Measurements from ENCODE around the gene ZBTB17.
"Not testable (repeated sequence)": the region's sequence is repeated elsewhere in the genome, so short reads cannot be mapped to it uniquely, and the experiment has no call there.

The ZBTB17 gene

GRCh38 chr1:16010837-16011236, 34.9 kb upstream of the ZBTB17 start:
- DNase-seq: no peak

- DNase-seq: no peak
Observed at GRCh38 chr1:16009678-16010077, 33.8 kb upstream of the ZBTB17 start.

- DNase-seq: peak; percentile 76
Observed at GRCh38 chr1:16009030-16009460, 33.1 kb upstream of the ZBTB17 start.

- no peak for DNase-seq
Observed at GRCh38 chr1:16007671-16008341, 31.9 kb upstream of the ZBTB17 start.

GRCh38 chr1:16006552-16007485, 30.9 kb upstream of the ZBTB17 start:
- no peak for DNase-seq

DNA sequence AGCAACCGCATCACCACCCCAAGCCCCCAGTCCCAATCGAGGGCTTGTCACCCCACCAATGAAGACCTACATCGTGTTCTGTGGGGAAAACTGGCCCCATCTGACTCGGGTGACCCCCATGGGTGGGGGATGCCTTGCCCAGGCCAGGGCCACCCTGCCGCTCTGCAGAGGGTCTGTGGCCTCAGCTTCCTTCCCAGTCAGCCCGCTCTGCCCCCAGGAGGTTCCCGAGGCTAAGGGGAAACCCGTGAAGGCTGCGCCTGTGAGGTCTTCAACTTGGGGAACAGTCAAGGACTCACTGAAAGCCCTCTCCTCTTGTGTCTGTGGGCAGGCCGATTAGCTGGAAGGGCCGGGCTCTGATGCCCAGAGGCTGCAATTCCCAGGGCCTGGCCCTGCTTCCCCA, 30.1 kb upstream of the ZBTB17 start:
- no peak for DNase-seq

DNA sequence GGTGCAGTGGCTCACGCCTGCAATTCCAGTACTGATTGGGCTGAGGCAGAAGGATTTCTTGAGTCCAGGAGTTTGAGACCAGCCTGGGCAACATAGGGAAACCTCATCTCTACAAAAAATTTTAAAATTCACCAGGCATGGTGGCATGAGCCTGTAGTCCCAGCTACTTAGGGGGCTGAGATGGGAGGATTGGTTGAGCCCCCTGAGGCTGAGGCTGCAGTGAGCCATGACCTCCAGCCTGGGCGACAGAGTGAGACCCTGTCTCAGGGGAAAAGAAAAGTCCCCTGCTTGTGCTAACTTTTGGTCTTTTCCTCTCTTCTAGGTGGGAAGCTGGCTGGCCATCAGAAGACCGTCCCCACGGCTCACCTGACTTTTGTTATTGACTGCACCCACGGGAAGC, 29.7 kb upstream of the ZBTB17 start:
- DNase-seq: no peak

DNA sequence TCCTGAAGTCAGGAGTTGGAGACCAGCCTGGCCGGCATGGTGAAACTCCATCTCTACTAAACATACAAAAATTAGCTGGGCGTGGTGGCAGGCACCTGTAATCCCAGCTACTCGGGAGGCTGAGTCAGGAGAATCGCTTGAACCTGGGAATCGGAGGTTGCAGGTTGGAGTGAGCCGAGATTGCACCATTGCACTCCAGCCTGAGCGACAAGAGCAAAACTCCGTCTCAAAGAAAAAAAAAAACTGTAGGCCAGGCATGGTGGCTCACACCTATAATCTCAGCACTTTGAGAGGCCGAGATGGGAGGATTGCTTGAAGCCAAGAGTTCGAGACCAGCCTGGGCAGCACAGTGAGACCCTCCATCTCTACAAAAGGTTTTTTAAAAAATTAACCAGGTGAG, 25.4 kb upstream of the ZBTB17 start:
- DNase-seq: not testable (repeated sequence)

GRCh38 chr1:15998929-15999328, 23.0 kb upstream of the ZBTB17 start:
- no peak for DNase-seq

DNA sequence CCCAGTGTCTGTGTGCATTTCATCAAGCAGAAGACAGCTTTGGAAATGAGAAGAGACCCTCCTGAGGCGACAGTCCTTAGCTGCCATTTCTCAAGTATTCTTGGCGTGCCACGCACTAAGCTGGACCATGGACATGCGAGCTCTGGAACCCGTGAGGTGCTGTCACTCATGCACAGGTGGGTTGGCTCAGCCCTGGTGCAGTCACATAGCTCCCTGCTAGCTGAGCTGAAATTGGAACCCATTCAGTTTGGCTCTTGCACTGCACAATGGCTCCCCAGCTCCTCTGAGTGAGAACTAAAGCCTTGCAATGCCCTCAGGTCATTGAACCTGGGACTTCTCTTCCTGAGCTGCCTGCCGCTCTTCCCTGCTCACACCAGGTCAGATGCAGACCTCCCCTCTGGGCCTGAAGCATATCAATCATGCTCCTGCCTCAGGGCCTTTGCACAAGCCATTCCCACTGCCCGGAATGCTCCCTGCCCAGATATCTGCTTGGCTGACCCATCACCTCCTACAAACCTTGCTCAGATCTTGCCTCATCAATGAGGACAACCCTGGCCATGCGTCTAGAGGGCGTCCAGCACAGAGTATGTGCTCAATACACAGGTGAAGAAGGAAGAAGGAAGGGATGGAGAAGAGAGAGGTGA, 21.9 kb upstream of the ZBTB17 start:
- no peak for DNase-seq

DNA sequence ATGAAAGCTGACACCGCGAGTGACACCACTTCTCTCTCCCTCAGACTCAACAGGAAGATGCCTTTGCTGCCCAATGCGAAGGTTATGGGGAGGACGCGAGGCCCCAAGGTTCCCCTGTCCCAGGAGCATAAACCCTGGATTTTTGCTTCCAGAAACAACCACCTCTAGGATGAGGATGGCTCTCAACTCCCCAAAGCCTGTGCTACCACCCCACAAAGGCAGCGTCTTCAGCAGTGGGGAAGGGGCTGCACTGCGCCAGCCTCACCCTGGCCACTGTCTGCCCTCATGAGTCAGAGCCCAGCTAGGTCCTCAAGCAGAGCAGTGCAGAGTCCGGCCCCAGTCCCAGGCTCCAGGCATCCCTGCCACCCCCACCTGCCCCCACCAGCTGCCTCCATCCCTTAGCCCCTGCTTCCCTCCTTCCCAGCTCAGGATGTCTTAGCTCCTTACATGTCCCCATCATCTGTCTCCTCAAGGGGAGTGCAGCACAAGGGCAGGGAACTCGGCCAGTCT, 21.2 kb upstream of the ZBTB17 start:
- no peak for DNase-seq

- no peak for DNase-seq
Observed at GRCh38 chr1:15994590-15995351, 18.9 kb upstream of the ZBTB17 start.

DNA sequence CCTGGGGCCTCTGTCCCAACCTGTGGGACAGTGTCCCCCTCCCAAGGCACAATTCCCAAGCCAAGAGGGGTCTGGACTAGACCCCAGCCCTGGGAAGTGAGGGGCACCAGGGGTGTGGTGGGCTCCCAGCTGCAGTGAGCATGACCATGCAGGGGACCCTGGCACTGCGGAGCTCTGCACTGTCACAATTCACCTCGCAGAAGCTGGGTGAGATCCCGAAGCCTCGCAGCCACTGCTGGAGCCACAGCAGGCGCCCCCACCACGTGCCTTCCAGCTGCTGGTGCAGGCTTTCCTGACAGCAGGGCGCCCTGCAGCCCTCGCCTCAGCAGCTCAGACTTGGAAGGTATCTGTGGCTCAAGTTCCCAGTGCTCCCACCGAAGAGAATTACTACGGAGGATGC, 18.2 kb upstream of the ZBTB17 start:
- DNase-seq: no peak

GRCh38 chr1:15993666-15994065, 17.8 kb upstream of the ZBTB17 start:
- no peak for DNase-seq

DNA sequence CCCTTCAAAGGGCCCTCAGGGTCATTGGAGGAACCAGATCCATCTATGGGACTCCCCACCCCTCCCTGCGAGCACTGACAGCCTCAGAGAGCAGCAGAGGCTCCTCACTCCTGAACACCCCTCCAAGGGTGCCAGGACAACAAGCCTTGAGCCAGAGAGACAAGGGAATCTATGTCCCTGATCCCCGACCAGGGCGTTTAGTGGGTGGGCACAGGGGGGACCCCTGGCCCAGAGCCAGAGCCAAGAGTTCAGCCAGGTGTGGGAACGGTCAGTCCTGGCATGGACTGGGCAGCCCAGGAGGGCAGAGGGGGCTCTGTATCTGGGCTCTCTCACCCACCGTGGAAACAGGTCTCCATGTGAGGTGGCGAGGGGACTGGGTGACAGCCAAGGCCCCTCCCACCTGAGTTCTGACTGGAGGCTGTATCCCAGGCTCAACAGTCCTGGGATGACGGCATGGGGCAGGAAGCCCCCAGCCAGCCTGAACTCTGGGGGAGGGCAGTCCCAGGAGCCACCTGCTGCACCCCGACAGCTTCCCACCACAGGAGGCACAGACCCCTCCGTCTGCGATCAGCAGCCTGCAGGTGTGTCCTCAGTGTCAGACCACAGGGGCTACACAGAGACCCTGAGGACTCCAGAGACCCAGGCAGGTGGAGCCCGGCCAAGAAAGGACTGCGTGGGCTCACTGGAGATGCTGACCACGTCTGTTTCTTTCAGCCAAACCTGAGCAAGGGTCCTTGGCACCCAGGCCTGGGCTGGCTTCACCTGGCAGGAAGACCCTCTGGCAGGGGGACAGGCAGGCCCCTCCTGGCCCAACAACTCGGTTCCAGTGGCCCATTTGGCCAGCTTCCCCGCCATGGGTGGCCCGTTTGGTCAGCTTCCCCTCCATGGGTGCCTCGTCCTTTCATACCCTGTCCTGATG, 16.9 kb upstream of the ZBTB17 start:
- DNase-seq: no peak

- no peak for DNase-seq
Observed at GRCh38 chr1:15992187-15992553, 16.3 kb upstream of the ZBTB17 start.

DNA sequence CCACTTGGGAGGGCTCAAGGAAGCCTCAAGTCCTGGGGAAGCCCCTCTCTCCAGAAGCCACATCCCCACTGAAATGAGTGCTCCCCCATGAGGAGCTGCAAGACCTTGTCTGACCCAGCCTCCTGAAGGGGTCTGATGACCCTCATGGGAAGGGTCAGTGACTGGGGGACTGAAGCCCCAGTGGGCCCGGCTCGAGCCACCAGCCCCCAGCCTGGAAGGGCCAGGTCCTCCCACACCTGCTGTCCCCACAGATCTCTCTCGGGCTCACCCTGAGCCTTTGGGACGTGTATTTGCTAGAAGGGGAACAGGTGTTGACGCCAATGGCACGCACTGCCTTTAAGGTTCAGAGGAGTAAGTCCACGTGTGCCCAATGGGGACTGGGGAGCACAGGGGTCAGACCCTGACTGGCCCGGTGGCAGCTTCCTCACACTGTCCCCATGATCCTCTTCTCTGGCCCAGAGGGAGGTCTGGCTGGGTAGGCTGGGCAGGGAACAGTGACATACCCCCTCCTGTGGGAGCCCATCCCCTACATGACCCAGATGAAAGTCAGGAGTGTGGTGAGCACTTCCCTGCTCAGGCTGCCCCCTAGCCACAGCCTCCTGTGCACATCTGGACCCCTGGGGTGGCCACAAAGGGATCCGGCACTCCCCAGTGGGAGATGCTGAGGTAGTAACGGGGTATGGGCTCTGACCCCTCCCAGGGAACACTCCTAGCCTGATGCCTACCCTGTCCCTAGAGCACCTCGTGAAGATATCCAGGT, 15.7 kb upstream of the ZBTB17 start:
- DNase-seq: no peak

DNA sequence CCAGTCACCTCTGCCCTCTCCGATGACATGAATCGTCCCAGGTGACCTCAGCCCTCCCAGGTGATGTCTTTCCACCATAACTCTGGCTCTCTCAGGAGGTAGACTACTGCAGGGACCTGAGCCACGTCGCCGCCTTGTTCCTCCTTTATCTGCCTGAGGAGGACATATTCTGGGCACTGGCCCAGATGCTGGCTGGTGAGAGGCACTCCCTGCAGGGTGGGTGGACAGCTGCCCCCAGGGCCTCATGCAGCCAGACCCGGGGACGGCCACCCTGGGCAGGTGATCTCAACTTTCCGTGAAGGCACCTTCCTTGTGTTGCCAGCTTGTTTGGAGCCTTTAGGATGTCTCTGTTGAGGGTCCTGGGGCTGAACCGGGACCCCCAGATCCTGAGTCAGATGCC, 13.9 kb upstream of the ZBTB17 start:
- no peak for DNase-seq

DNA sequence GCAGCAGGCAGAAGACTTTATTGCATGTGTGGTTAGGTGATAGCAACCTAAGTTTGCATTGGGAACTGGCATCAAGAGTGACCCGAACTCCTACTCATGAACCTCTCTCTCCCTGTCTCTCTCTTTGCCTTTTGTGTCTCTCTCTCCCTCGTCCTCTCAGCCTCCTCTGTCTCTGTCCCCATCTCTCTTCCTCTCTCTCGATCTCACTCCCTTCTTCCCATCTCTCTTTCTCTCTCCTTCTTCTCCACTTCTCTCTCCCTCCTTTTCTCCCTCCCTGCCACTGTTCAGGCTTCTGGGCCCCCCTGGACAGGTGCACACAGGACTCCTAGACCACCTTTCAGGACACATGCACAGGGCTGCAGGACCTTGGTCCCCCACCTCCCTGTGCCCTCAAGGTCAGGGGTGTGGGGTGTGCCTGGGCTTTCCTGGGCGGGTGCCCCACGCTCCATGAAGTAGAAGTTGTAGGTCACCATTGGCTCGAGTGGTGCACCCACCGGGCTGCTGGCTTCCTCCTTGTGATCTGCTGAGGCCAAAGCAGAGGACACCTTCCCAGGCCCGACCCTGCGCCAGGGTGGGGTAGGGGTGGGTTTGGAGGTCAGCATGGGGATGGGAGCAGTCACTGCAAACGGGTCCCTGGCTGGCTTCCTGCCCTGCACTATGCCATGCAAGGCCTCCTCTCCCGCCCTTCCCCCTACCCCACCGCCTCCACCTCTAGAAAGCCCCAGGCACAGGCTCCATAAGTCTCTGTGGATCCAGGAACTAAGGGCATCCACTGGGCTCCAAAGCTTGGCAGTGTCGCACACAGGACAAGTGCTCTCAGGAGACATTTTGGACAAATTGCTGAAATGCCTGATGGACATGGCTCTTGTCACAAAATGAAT, 13.2 kb upstream of the ZBTB17 start:
- no peak for DNase-seq
